ENCODE results near the gene PROM2.

The PROM2 gene

DNA sequence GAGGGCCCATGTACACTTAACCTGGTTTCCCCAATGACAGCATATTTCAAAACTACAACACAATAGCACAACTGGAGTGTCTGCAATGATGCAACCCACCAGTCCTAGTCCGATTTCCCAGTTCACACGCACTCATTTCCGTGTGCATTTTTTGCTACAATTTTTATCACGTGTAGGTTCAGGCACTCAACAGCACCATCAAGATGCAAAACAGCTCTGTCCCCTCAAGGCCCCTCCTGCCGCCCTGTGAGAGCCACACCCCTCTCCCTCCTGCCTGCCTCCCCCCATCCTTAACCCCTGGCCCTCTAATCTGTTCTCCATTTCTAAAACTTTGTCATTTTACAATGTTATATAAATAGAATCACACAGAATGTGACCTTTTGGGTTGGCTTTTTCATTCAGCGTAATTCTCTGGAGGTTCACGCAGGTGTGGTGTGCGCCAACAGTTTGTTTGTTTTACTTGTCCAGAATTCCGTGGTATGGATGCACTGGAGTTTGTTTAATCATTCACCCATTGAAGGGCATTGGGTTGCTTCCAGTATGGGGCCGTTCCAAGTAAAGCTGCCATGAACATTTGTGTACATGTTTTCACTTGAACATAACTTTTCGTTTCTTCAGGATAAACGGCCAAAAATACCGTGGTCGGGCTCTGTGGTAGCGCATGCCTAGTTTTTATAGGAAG lies 31.3 kb downstream of the PROM2 start:
- in situ Hi-C loops (cut with MboI; ENCODE audit: low sequenced_read_pairs), result no loop called here

DNA sequence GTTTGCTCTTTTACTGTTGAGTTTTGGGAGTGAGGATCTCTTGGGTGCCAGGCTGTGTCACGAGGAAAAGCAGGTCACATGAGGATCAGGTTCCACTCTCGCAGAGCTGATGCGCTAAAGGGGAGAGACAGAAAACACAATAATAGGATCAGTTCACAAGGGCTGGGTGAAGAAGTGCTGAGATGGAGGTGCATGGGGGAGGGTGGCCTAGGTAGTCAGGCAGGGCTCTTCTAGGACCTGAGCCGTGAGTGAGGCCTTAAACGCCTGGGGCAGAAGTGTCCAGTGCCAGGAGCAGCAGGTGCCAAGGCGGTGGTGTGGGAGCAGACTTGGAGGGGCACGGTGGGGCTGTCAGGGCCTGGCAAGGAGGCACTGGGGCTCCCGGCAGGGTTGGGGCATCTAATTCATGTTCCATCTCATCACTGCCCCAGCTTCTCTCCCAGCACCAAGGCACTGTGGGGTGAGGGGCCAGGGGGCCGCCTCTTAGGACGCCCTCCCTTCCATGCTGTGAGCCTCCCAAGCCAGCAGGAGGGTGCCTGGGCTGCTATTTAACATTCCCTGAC lies 32.2 kb downstream of the PROM2 start:
- in situ Hi-C loops (cut with MboI; ENCODE audit: low sequenced_read_pairs), result no loop called here

DNA sequence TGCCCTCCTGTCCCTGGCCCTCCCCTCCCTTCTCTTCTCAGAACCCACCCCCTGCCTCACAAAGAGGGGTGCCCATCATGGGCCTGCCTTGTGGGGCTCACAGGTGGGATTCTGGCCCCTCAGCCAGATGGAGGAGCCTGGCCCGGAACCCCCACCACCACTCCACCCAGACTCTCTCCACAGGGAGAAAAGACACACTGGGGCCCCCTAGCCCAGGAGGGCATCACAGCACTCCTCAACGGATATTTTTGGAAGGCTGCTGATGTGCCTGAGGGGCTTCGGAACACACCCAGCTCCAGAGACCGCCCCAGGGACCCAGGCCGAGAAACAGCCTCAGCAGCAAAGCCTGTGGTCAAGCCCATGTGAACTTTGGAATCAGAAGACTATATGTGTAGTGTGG lies 32.8 kb downstream of the PROM2 start:
- in situ Hi-C loops (cut with MboI; ENCODE audit: low sequenced_read_pairs), result no loop called here

DNA sequence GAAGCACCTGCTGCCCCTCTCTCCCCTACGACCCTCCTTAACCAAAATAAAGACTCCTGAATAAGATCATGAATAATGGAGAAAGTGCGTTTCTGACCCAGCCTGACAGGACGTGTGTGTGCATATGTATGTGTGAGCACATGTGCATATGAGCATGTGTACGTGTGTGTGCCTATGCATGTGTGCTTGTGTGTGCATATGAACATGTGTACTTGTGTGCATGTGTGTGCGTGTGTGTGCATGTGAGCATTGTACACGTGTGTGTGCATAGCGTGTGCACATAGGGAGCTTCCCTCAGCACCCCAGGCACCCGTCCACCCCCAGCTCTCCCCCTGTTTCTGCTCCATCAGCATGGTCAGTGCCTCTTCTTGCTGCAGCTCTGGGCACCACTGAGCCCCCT lies 33.6 kb downstream of the PROM2 start:
- in situ Hi-C loops (cut with MboI; ENCODE audit: low sequenced_read_pairs), result no loop called here

DNA sequence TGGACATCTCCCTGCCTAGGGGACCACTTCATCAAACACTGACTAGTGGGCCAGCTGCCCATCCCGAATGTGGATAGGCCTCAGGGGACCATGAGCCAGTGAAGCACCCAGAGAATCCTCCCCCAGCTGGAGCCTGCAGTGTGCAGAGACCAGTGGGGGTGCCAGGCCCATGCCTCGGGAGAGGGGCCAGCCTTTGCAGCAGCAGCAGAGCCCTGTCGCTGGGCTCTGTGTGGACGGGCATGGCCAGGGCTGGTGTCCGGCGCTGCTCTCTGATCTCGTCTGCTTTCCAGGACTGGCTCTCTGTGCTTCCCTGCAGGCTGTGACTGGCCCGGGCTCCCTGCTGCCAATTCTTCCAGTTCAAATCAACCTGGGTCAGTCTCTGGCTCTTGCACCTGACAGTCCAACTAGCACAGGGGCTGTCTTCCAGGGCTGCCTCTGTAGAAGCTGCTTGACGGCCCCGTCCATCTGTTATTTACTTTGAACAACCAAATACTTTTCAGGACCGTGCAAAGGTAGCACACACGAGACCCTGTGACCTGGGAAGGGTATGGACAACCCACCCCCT lies 34.3 kb downstream of the PROM2 start:
- in situ Hi-C loops (cut with MboI; ENCODE audit: low sequenced_read_pairs), result no loop called here

DNA sequence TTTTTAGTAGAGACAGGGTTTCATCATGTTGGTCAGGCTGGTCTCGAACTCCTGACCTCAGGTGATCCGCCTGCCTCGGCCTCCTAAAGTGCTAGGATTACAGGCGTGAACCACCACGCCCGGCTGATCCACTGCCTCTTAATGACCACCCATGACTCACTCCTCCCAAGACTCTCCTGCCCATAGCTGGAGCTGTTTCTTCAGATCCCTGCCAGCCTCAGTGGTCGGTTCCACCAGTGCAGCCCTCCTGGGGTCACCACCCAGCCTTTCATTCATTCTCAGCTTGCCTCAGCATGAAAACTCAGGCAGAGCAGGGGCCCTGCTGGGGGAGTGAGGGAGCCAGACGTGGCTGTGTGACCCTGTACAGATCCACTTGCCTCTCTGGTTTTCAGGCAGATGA lies 35.4 kb downstream of the PROM2 start:
- in situ Hi-C loops (cut with MboI; ENCODE audit: low sequenced_read_pairs), result no loop called here

DNA sequence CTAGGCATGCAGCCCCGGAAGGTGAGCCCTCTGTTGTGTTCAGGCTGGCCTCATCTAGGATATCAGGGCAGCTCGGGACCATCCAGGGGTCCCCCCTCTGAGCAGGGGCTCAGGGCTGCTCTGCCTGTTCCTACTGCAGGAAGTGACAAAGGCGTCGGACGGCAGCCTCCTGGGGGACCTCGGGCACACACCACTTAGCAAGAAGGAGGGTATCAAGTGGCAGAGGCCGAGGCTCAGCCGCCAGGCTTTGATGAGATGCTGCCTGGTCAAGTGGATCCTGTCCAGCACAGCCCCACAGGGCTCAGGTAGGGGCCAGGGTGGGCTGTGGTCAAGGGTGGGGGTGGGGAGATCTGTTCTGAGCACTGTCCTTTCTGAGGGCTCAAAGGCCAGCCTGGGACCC lies 36.0 kb downstream of the PROM2 start:
- in situ Hi-C loops (cut with MboI; ENCODE audit: low sequenced_read_pairs), result no loop called here

DNA sequence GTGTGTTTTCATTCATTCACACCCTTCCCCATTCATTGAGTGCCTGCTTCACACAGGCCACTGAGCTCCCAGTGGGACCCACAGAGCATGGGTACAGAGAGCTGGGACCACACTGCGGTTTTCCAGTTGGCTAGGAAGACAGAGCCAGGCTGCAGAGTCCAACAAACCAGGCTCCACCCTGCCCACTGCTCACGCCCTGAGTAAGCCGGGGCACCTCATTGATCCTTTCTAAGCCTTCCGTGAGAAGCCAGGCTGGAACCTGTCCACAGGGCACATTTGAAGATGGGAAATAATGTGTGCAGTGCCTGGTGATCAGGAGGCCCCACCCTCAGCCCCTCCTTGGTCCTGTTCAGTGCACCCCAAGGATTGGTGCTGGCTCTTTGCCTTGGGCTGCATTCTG lies 36.4 kb downstream of the PROM2 start:
- in situ Hi-C loops (cut with MboI; ENCODE audit: low sequenced_read_pairs), result no loop called here

DNA sequence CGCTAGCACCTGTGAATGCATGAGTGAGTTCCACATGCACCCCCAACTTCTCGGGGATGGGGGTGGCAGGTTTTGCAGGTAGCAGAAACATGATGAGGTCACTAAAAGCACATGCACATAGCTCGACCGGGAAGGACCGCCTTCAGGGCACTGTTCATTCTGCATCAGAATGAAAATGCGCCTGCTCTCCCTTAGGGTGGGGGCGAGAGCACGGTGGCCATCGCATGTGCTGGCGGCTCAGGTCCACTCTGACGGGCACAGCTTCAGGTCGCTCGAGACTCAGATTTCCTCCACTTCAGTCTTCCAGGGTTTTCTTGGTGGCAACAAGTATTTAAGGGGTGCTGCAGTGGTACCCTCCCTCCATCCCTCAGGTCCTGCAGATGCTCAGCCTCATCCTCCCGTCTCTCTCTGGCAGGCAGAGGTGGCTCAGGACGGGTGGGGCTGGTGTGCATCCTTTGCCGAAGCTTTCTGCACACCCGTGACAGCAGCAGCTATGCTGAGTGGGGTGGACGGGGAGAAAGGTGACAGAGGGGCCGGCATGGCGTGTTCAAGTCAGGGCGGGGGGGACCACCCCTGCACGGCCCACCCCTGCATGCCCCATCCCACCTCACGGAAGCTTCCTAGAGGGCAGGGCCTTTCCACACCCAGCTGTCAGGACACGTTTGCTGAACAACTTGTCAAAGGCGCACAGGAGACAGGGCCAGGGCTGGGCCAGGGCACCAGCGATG lies 37.7 kb downstream of the PROM2 start:
- in situ Hi-C loops (cut with MboI; ENCODE audit: low sequenced_read_pairs), result no loop called here

DNA sequence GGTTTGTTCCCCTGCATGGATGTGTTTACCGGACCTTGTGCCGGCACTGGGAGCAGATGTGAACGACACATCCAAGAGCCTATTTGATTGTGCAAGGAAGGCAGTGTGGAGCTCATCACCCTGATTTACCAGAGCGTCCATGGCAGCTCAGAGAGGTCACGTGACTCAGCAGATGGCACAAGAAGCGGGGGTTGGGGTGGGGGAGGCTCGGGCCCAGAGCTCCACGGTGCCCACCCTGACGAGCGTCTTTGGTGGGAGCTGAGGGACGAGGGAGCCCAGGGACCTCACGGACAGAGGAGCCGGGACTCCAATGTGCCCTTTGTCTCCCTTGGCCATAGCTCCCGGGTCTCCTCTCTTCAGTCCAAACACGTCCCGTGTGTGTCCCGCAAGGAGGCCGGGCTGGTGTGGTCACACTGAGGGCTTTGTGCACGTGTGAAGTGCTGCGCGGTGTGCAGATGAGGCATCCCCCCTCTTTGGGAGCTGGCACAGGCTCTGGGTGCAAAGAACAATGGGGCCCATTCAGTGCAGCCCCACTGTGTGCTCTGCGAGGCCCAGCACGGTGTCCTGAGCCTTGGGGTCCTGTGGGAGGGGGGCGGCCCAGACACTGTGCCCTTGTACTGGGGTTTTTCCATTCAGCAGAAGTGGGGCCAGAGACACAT lies 38.4 kb downstream of the PROM2 start:
- in situ Hi-C loops (cut with MboI; ENCODE audit: low sequenced_read_pairs), result no loop called here

DNA sequence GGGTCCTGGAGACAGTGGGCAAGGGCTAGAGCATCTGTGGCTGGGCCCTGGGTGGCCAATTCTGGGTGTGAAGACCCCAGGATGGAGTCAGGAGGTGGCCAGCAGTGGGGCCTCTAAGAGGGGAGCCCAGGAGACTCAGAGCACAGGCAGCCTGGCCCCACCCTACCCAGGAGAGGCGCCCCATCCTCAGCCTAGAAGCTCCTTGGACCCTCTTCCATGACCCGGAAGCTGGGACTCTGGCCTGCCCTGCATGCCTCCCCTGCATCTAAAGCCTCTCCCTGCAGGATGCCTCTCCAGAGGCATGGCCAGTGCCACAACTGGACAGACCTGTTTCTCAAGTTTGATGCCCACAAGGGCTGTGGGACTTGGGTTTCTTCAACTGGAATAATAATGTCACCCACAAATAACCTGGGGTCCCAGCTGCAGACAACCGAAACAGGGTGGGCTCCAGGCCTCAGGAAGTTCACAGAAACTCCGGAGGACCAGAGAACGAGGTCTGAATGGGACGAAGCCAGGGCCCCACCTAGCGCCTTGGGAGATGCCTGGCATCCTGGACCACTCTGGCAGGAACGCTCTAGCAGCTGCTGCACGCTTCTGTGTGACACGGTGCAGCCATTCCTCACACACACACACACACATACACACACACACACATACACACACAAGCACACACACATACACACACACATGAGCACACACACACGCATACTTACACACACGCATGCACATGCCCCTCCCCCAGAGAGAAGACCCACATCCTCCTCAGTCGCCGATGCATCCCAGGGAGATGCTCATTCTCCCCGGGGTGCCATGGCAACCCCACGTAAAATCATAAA lies 39.3 kb downstream of the PROM2 start:
- in situ Hi-C loops (cut with MboI; ENCODE audit: low sequenced_read_pairs), result no loop called here

DNA sequence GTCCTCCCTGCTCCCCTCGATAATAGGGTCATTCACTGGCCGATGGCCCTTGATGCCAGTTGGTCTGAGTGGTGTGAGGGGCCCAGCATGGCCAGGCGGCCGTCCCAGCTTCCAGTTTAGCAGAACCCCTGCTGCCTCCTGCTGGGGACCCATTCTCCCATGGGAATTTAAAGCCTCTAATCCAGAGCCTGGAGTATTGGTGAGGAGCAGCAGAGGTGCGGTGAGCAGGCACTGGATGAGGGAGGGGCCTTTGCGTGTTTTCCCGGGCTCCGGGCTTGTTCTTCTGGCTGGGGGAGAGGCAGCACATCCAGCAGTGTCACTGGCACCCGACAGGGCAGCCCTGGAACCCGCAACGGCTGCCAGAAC lies 40.3 kb downstream of the PROM2 start:
- in situ Hi-C loops (cut with MboI; ENCODE audit: low sequenced_read_pairs), result no loop called here

DNA sequence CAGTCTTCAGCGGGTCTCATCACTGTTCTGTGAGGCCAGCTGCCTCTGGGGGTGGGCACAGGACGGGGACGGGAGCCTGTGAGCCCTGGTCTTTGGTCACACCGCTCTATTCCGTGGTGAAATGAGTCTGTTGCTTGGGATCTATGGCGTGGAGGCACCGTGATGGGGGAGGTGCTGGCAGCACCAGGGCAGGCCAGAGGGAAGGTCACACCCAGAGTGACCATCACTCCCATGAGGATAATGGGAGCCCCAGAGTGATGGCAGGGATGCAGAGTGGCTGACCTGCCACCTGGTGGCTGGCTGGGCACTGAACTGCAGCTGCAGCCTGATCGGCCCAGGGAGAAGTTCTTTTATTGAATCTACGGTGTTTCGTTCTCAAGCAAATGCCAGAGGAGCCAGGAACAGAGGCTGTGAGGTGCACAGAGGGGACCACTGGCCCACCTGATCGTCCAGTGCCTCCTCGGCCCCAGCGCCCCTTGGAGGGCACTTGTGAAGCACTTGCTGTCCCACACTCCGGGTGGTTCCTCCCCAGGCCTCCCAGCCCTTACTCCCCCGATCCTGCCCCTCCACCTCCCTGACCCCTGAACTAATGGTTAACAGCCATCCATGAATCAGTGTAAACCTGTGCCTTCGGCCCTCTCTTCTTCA lies 40.8 kb downstream of the PROM2 start:
- in situ Hi-C loops (cut with MboI; ENCODE audit: low sequenced_read_pairs), result no loop called here

DNA sequence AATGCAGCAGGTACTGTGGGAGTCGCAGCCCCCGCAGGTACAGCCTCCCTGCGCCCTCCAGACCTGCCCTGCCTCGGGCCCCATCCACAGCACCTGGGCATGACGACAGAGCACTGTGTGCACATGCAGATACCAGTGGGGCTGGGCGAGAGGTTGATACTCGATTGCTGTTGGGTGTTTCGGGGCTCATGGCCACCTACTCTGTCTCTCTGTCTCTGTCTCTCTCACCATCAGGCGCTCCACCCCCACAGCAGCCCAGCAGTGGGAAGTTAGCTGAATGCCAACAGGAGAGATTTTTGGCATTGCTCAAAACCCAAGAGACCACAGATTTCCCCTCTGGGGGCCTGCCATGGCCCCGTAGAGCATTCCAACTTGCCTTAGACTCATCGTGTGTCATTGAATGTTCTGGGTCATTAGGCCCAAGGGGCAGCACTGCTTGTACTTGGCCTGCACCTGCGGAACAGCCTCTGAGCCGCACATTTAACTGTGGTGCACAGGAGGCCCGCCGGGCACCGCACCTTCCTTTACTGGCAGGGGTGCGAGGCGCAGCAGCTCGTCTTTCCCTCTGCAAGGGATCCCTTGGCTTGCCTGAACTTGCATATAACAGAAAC lies 41.7 kb downstream of the PROM2 start:
- in situ Hi-C loops (cut with MboI; ENCODE audit: low sequenced_read_pairs), result no loop called here

DNA sequence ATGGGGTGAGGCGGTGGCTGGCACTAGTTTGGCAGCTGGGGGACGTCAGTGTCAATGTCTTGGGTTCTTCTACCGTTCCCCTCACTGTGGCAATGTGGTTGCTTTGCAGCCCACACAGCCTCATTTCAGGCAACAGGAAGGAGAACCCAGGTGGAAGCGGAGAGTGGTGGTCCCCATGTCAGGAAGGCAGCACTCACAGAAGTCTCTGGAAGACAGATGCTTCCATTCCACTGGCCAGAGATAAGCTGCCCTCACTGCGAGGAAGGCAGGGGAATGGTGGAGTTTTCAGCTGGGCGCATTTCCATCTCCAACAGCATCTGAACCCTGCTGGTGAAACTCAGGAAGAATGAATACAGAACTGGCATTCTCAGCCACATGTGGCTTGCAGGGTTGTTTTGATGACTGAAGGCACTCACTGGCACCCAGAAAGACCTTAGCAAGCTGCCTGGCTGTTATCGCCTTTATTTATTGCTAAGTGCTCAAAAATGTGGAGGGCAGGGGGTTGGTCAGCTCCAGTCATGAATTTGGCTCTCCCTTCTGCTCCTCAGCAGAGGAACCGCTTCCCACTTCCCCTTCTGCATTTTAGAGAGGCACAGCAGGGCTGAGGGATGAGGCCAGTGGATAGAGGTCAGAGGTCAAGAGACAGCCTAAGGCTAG lies 42.3 kb downstream of the PROM2 start:
- in situ Hi-C loops (cut with MboI; ENCODE audit: low sequenced_read_pairs), result no loop called here

DNA sequence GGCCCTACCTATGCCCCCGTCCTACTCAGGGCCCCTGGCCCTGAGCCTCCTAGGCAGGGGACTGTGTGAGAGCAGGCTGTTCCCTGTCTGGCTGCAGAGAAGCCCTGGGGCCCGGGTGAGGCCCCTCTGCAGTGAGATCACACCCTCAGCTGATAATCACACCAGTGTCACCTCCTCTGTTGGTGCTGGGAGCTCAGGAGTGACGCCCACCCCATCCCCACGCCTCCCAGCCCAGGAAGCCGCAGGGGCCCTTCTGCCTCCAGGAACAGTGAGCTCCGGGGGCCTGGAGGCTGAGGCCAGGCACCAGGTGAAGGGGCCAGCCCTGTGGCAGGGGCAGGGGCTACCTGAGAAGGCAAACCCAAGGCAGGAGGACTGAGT lies 42.9 kb downstream of the PROM2 start:
- in situ Hi-C loops (cut with MboI; ENCODE audit: low sequenced_read_pairs), result no loop called here

DNA sequence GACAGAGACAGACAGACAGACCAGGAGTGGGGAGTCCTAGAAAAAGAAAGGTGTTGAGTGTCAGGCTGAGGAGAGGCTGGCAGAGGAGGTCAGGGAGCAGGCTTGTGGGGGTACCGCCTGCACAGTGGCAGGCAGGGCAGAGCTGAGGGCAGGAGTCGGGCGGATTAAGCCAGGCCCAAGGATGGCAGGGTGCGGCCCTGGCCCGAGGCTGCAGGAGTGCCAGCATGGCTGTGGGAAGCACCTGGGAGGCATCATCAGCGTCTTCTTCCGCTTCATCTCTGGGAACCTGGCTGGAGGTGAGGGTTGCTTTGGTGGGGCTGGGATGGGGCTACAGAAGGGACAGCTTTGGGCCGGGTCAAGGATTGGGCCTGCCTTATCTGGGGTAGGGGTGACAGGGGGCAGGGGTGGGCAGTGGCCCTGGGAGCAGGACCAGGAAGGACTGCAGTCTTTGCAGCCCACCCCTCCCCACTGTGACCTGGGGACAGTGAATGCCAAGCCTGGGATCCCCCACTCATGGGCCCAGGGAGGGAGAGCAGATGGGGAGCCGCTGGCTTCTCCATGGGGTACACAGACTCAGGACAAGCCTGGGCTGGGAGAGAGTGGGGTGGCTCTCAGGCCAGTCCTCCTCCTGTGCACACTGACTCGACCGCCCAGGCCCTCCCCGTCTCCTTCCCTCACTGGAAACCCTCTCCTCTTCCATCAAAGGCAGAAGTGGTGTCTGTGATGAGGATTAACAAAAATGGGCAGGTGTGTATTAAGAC lies 43.6 kb downstream of the PROM2 start:
- in situ Hi-C loops (cut with MboI; ENCODE audit: low sequenced_read_pairs), result no loop called here

DNA sequence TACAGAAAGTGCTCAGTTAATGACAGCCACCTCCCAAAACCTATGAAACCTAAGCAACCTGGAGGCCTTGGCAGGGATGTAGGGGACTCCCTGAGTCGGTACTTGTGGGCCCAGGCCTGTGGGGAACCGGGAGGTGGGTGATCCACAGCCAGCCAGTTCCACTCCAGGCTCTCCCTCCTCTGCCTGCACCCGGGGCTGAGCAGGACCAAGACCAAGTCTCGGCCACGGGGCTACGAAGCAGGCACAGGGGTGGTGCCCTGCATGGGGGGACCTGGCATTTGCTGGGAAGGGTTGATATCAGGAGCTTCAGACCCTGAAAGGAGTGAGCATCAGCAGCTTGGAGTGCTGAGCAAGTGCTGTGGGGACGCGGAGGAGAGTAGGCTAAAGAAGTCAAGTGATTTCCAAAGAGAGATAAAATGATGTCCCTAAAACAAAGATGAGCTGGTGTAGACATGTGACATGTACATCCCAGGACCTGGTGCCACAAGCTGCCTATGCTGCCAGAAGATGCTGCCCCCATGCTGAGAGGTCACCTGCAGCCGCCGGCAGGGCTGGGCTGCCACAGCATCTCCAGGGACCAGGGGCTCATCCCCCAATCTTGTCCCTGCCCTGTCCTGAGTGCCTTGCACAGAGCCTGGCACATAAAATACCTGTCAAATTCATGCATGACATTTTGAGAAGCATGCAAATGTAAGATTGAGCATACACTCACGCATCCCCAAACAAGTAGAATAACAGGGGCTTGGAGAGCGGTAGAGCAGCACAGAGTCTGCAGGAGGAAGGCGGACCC lies 44.4 kb downstream of the PROM2 start:
- in situ Hi-C loops (cut with MboI; ENCODE audit: low sequenced_read_pairs), result no loop called here

All from HL-60/S4 treated with retinoic acid at 250 ng/mL for 4 days and 3 days (cell line).